NT2/D1 (cell line): ENCODE measurements around the gene ING2.

Experiments
- YY1 ChIP-seq: IDR thresholded peaks from 2 replicates; pipeline ENCODE4 v1.6.1; 2011; ENCODE audit not compliant: insufficient read length, insufficient read depth
- ZNF274 ChIP-seq: IDR thresholded peaks from 2 replicates; pipeline ENCODE4 v1.6.1; 2011; ENCODE audit warnings: mild to moderate bottlenecking, low read depth, low read length

DNA sequence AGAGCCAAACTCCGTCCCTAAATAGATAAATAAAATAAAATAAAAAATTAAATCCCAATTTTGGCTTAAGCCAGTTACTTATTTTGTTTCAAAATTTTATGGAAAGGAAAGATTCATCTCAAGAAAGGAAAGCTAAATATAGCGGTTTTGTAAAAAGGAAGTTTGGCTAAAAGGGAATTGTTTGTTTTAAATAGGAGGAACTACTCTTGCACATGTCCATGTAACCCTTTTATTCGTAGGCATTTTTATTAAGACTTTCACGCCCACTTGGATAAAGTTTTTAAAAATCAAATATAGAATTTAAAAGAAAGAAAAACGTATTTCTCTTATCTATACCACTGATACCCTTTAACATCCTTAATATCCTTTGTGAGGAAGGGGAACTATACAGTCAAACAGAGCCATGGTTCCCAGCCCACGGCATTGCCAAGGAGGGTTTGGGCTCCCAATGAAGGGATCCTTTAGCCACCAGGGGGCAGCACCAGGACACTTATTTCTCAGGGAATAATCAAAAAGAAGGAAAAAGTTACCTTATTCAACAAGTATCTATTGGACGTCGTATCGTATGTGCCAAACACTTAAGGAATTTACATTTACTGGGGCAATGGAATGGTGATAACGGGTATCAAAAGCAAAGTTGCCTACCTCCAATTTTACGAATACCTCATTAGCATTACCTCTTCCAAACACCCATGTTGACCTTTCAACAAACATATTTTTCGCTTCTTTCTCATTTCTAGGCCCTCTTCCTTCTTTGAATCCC lies 32.7 kb upstream of the ING2 start:
- TF ChIP-seq ZNF274, result no peak
- no peak for TF ChIP-seq YY1
